ENCODE results near the gene RBFOX1.

The RBFOX1 gene

GRCh38 chr16:7404217-7404616 is 71.6 kb downstream of the RBFOX1 start:
- H3K27ac ChIP-seq, result no peak overlapping the region

GRCh38 chr16:7405166-7405565 is 72.5 kb downstream of the RBFOX1 start:
- no peak for DNase-seq (ENCODE audit: low spot score)
- no peak overlapping the region for H3K27ac ChIP-seq
- no peak overlapping the region for H3K4me3 ChIP-seq
- no peak for TF ChIP-seq CTCF (IDR thresholded peaks at IDR 0.05)

More at GRCh38 chr16:7404217-7404616, 71.6 kb downstream of the RBFOX1 start:
- TF ChIP-seq CTCF (IDR thresholded peaks at IDR 0.05), result no peak
- H3K4me3 ChIP-seq, result no peak overlapping the region
- no peak for DNase-seq (ENCODE audit: low spot score)

- Histone ChIP-seq H3K27ac (no peak overlapping the region), H3K4me3 (no peak overlapping the region)
- TF ChIP-seq CTCF (IDR thresholded peaks at IDR 0.05), result no peak
- DNase-seq (ENCODE audit: low spot score), result no peak
Observed at GRCh38 chr16:7408700-7409365, 76.2 kb downstream of the RBFOX1 start.

GRCh38 chr16:7419441-7419840 is 86.8 kb downstream of the RBFOX1 start:
- Histone ChIP-seq H3K4me3 (no peak overlapping the region), H3K27ac (no peak overlapping the region)
- TF ChIP-seq CTCF (IDR thresholded peaks at IDR 0.05), result no peak
- no peak for DNase-seq (ENCODE audit: low spot score)

- TF ChIP-seq CTCF (IDR thresholded peaks at IDR 0.05), result no peak
- no peak overlapping the region for H3K27ac ChIP-seq
- H3K4me3 ChIP-seq, result no peak overlapping the region
- DNase-seq (ENCODE audit: low spot score), result no peak
Observed at GRCh38 chr16:7420079-7420478, 87.4 kb downstream of the RBFOX1 start.

- DNase-seq (ENCODE audit: low spot score), result no peak
- no peak overlapping the region for H3K4me3 ChIP-seq
- TF ChIP-seq CTCF (IDR thresholded peaks at IDR 0.05), result no peak
Observed at GRCh38 chr16:7420843-7421242, 88.2 kb downstream of the RBFOX1 start.

GRCh38 chr16:7421578-7421977 is 88.9 kb downstream of the RBFOX1 start:
- Histone ChIP-seq H3K27ac (no peak overlapping the region), H3K4me3 (no peak overlapping the region)
- no peak for TF ChIP-seq CTCF (IDR thresholded peaks at IDR 0.05)
- DNase-seq (ENCODE audit: low spot score), result no peak

More at GRCh38 chr16:7420843-7421242, 88.2 kb downstream of the RBFOX1 start:
- H3K27ac ChIP-seq, result no peak overlapping the region
